H9 (cell line): Measurements from ENCODE around the gene DOCK2. TPM values are rescaled to one million over a fixed set of nuclear protein-coding genes. Genes with fewer than 3 reads are reported as not detected.

Source experiments
- DNase-seq: peaks from one replicate; pipeline ENCODE4 v3.0.0-alpha.2; 2017
- H2AFZ ChIP-seq: one replicate; pipeline ENCODE4 v1.6.1; 2013; ENCODE audit warnings: mild to moderate bottlenecking, low read length, control low read depth, moderate library complexity
- H2AK5ac ChIP-seq: 2 replicates; pipeline ENCODE4 v1.6.1; 2013; ENCODE audit warnings: low read length, control low read depth, mixed read lengths; ENCODE audit not compliant: insufficient read length
- H2BK120ac ChIP-seq: one replicate; pipeline ENCODE4 v1.6.1; 2013; ENCODE audit warnings: low read depth, mild to moderate bottlenecking, low read length, control low read depth, inconsistent platforms; ENCODE audit not compliant: poor library complexity, severe bottlenecking
- H2BK12ac ChIP-seq: 2 replicates; pipeline ENCODE4 v1.6.1; 2013; ENCODE audit warnings: low read length, control low read depth, mixed read lengths, low read depth; ENCODE audit not compliant: insufficient read length
- H2BK15ac ChIP-seq: 2 replicates; pipeline ENCODE4 v1.6.1; 2013; ENCODE audit warnings: low read depth, low read length, control low read depth
- H2BK20ac ChIP-seq: one replicate; pipeline ENCODE4 v1.6.1; 2013; ENCODE audit warnings: low read depth, mild to moderate bottlenecking, low read length, control low read depth, inconsistent platforms; ENCODE audit not compliant: poor library complexity, severe bottlenecking
- H2BK5ac ChIP-seq: 2 replicates; pipeline ENCODE4 v1.6.1; 2013; ENCODE audit warnings: low read length, control low read depth, mixed read lengths; ENCODE audit not compliant: insufficient read length
- H3K14ac ChIP-seq: 2 replicates; pipeline ENCODE4 v1.6.1; 2013; ENCODE audit warnings: low read length, control low read depth; ENCODE audit not compliant: insufficient read depth
- H3K18ac ChIP-seq: 2 replicates; pipeline ENCODE4 v1.6.1; 2013; ENCODE audit warnings: low read depth, mild to moderate bottlenecking, mixed read lengths, low read length, control low read depth; ENCODE audit not compliant: insufficient read length
- H3K23ac ChIP-seq: 2 replicates; pipeline ENCODE4 v1.6.1; 2013; ENCODE audit warnings: low read length, control low read depth, mixed read lengths, low read depth; ENCODE audit not compliant: insufficient read length
- H3K23me2 ChIP-seq: 2 replicates; pipeline ENCODE4 v1.6.1; 2013; ENCODE audit warnings: low read depth, mild to moderate bottlenecking, mixed read lengths, low read length, control low read depth; ENCODE audit not compliant: insufficient read length, poor library complexity, severe bottlenecking
- H3K27ac ChIP-seq: 2 replicates; pipeline ENCODE4 v1.5.1; 2013; ENCODE audit warnings: low read length, control low read depth, mixed read lengths, low read depth; ENCODE audit not compliant: insufficient read length
- H3K27me3 ChIP-seq: 2 replicates; pipeline ENCODE4 v1.6.1; 2013; ENCODE audit warnings: low read length, control low read depth, inconsistent platforms; ENCODE audit not compliant: insufficient read depth
- H3K4ac ChIP-seq: 2 replicates; pipeline ENCODE4 v1.6.1; 2013; ENCODE audit warnings: low read depth, mild to moderate bottlenecking, control low read depth, inconsistent platforms, low read length, moderate library complexity
- H3K4me1 ChIP-seq: 2 replicates; pipeline ENCODE4 v1.6.1; 2013; ENCODE audit warnings: low read length, control low read depth, inconsistent platforms; ENCODE audit not compliant: insufficient read depth
- H3K4me2 ChIP-seq: 2 replicates; pipeline ENCODE4 v1.6.1; 2013; ENCODE audit warnings: low read length, control low read depth, mixed read lengths; ENCODE audit not compliant: insufficient read length, insufficient read depth
- H3K56ac ChIP-seq: 2 replicates; pipeline ENCODE4 v1.6.1; 2013; ENCODE audit warnings: low read depth, mild to moderate bottlenecking, mixed read lengths, low read length, control low read depth; ENCODE audit not compliant: insufficient read length
- H3K79me1 ChIP-seq: 2 replicates; pipeline ENCODE4 v1.6.1; 2013; ENCODE audit warnings: low read depth, mild to moderate bottlenecking, moderate library complexity, low read length, control low read depth, inconsistent platforms; ENCODE audit not compliant: insufficient read depth, poor library complexity, severe bottlenecking
- H3K79me2 ChIP-seq: 2 replicates; pipeline ENCODE4 v1.6.1; 2013; ENCODE audit warnings: low read length, control low read depth, inconsistent platforms; ENCODE audit not compliant: insufficient read depth
- H3K9ac ChIP-seq: 2 replicates; pipeline ENCODE4 v1.6.1; 2013; ENCODE audit warnings: low read length, control low read depth, mixed read lengths; ENCODE audit not compliant: insufficient read length; ENCODE audit errors: extremely low read depth
- H3K9me3 ChIP-seq: one replicate; pipeline ENCODE4 v1.6.1; 2013; ENCODE audit warnings: low read depth, low read length, inconsistent platforms; ENCODE audit not compliant: control insufficient read depth
- H3T11ph ChIP-seq: one replicate; pipeline ENCODE4 v1.6.1; 2013; ENCODE audit warnings: mild to moderate bottlenecking, low read length, control low read depth, inconsistent platforms
- H4K20me1 ChIP-seq: one replicate; pipeline ENCODE4 v1.6.1; 2013; ENCODE audit not compliant: control insufficient read depth, insufficient read length, insufficient read depth
- H4K5ac ChIP-seq: 2 replicates; pipeline ENCODE4 v1.6.1; 2013; ENCODE audit warnings: low read depth, mild to moderate bottlenecking, mixed read lengths, low read length, control low read depth; ENCODE audit not compliant: insufficient read length
- H4K8ac ChIP-seq: replicated peaks from 2 replicates; pipeline ENCODE4 v1.6.1; 2013; ENCODE audit warnings: low read length, control low read depth, mixed read lengths, low read depth; ENCODE audit not compliant: insufficient read length
- H4K91ac ChIP-seq: 2 replicates; pipeline ENCODE4 v1.6.1; 2013; ENCODE audit warnings: low read depth, mild to moderate bottlenecking, moderate library complexity, mixed read lengths, low read length, control low read depth; ENCODE audit not compliant: insufficient read length
- H3K27ac Mint-ChIP-seq, 3 experiments: 2 replicates in 2 of 3; 3 replicates in 1 of 3; pipeline ENCODE4 v1.8.0; 2020 to 2021; ENCODE audit warnings: mixed read lengths in 3 of 3, mild to moderate bottlenecking in 1 of 3, moderate library complexity in 1 of 3
- H3K27me3 Mint-ChIP-seq: 2 replicates; pipeline ENCODE4 v1.8.0; 2021; ENCODE audit warnings: low read depth, mild to moderate bottlenecking, moderate library complexity, mixed read lengths
- H3K36me3 Mint-ChIP-seq, 3 experiments: 2 replicates in 2 of 3; 3 replicates in 1 of 3; pipeline ENCODE4 v1.8.0; 2020 to 2021; ENCODE audit warnings: low read depth in 3 of 3, mixed read lengths in 3 of 3; ENCODE audit not compliant: insufficient read depth in 1 of 3
- H3K4me1 Mint-ChIP-seq, 2 experiments: 2 replicates each; pipeline ENCODE4 v1.8.0; 2020; ENCODE audit warnings: mixed read lengths in 2 of 2
- H3K4me3 Mint-ChIP-seq, 2 experiments: 2 replicates in 1 of 2; 3 replicates in 1 of 2; pipeline ENCODE4 v1.8.0; 2020 to 2021; ENCODE audit warnings: mild to moderate bottlenecking in 2 of 2, mixed read lengths in 2 of 2, moderate library complexity in 1 of 2
- H3K9me3 Mint-ChIP-seq, 2 experiments: 2 replicates in 1 of 2; 3 replicates in 1 of 2; pipeline ENCODE4 v1.8.0; 2020; ENCODE audit warnings: mild to moderate bottlenecking in 2 of 2, mixed read lengths in 2 of 2, moderate library complexity in 1 of 2
- CTCF ChIP-seq: fragments of 200-600 bp; sonication (generic); conservative IDR thresholded peaks from 3 replicates; pipeline ENCODE4 v1.8.0; 2021; ENCODE audit warnings: antibody characterized with exemption, mild to moderate bottlenecking
- WGBS: extraction: QIAGEN DNeasy Blood & Tissue Kit; methylation state at CpG from one replicate; pipeline ENCODE4 v1.1.7; 2013; ENCODE audit warnings: missing lambda C conversion rate, low lambda C conversion rate, mixed read lengths; ENCODE audit not compliant: insufficient read length; ENCODE audit errors: extremely low coverage; 5-methylcytosine and 5-hydroxymethylcytosine counted together
- total RNA-seq: library from RNA; stranded (reverse); gene quantifications from 2 replicates; pipeline ENCODE4 v1.2.1, GENCODE V29; 2021

Gene DOCK2
- total RNA-seq, 1 experiment from 2014 or later = 7.8 TPM

GRCh38 chr5:169702693-169703481 lies 65.8 kb downstream of the DOCK2 start:
- no peak overlapping the region for H2BK120ac ChIP-seq
- Mint-ChIP-seq H3K4me3 (no peak overlapping the region), H3K27ac (no peak overlapping the region), H3K36me3 (no peaks in the 10 kb centered on the region), H3K4me1 (no peaks in the 10 kb centered on the region), H3K27me3 (no peaks in the 10 kb centered on the region; the same call in 1 of the 2 replicates), H3K9me3 (no peaks in the 10 kb centered on the region)
- no peak overlapping the region for H4K91ac ChIP-seq
- no CpG with 5 or more reads among the region's 7 CpGs for WGBS
- no peak overlapping the region for H2BK5ac ChIP-seq
- no peak overlapping the region for H3K4me2 ChIP-seq
- no peaks in the 10 kb centered on the region for H3K23me2 ChIP-seq
- no peaks in the 10 kb centered on the region for H4K20me1 ChIP-seq
- H4K5ac ChIP-seq = no peak overlapping the region
- no peak overlapping the region for H2AFZ ChIP-seq
- no peak overlapping the region for H3K18ac ChIP-seq
- H3K79me1 ChIP-seq = no peaks in the 10 kb centered on the region
- no peak overlapping the region for H3K27ac ChIP-seq
- H3K9ac ChIP-seq = no peak overlapping the region
- H4K8ac ChIP-seq = no peak overlapping the region
- H3K79me2 ChIP-seq = no peaks in the 10 kb centered on the region
- H3K23ac ChIP-seq = no peak overlapping the region
- no peak overlapping the region for H2BK20ac ChIP-seq
- DNase-seq = no peak
- H3K4ac ChIP-seq = no peak overlapping the region
- no peaks in the 10 kb centered on the region for H3K27me3 ChIP-seq
- H3K14ac ChIP-seq = no peak overlapping the region
- H3K56ac ChIP-seq = no peak overlapping the region
- no peak for TF ChIP-seq CTCF
- peaks cover 2% of the 10 kb centered on the region; the same call in 1 of the 2 replicates for H3K4me1 ChIP-seq
- H2BK12ac ChIP-seq = no peak overlapping the region
- H2AK5ac ChIP-seq = no peak overlapping the region
- H3K9me3 ChIP-seq = no peaks in the 10 kb centered on the region
- H3T11ph ChIP-seq = no peak overlapping the region
- H2BK15ac ChIP-seq = no peak overlapping the region
